Heart left ventricle (tissue), 16 donors: ENCODE measurements around the gene MEF2D. TPM values are rescaled to one million over a fixed set of nuclear protein-coding genes. Genes with fewer than 3 reads are reported as not detected.

Experiments used
- ATAC-seq, 4 donors: fragments of 200-7000 bp; cut with Tn5 transposase; one replicate each; pipeline ENCODE4 v1.9.1; 2020 to 2022; ENCODE audit warnings: moderate library complexity in 4 of 4, mild to moderate bottlenecking in 3 of 4, moderate number of reproducible peaks in 1 of 4
- DNase-seq, 5 donors: peaks; one replicate each; pipeline ENCODE4 v3.0.0-alpha.2; 2020
- H3K27ac ChIP-seq, 12 donors: fragments of 200-600 bp; sonication (generic) in 4 of 12; one replicate each; pipeline versions ENCODE4 v1.5.0 to v1.8.0; 2016 to 2022; ENCODE audit warnings: mild to moderate bottlenecking in 2 of 12
- H3K27me3 ChIP-seq, 9 donors: fragments of 200-600 bp; sonication (generic) in 2 of 9; one replicate each; pipeline versions ENCODE4 v1.5.1 to v1.8.0; 2016 to 2022; ENCODE audit warnings: mild to moderate bottlenecking in 3 of 9
- H3K36me3 ChIP-seq, 9 donors: fragments of 200-600 bp; sonication (generic) in 2 of 9; one replicate each; pipeline versions ENCODE4 v1.5.0 to v1.8.0; 2018 to 2022; ENCODE audit warnings: mild to moderate bottlenecking in 2 of 9
- H3K4me1 ChIP-seq, 12 donors: fragments of 200-600 bp; sonication (generic) in 4 of 12; one replicate each; pipeline versions ENCODE4 v1.5.0 to v1.8.0; 2016 to 2022; ENCODE audit warnings: mild to moderate bottlenecking in 3 of 12
- H3K4me3 ChIP-seq, 12 donors: fragments of 200-600 bp; sonication (generic) in 4 of 12; one replicate each; pipeline versions ENCODE4 v1.5.0 to v1.8.0; 2017 to 2022; ENCODE audit warnings: mild to moderate bottlenecking in 9 of 12, moderate library complexity in 4 of 12
- H3K9me3 ChIP-seq, 12 donors: fragments of 200-600 bp; sonication (generic) in 4 of 12; one replicate each; pipeline versions ENCODE4 v1.5.0 to v1.8.0; 2016 to 2022; ENCODE audit warnings: mild to moderate bottlenecking in 1 of 12
- POLR2A ChIP-seq, 2 donors: fragments of 450-650 bp; IDR thresholded peaks; one replicate each; pipeline ENCODE4 v1.6.1; 2017; ENCODE audit warnings: antibody characterized with exemption in 2 of 2, mild to moderate bottlenecking in 2 of 2, moderate library complexity in 2 of 2
- WGBS, 4 donors: extraction: QIAGEN DNeasy Blood & Tissue Kit in 2 of 4; methylation state at CpG; one replicate each; pipeline versions ENCODE4 v1.1.5 to v1.1.7; 2013 to 2018; 5-methylcytosine and 5-hydroxymethylcytosine counted together
- intact Hi-C, 10 donors: fragments of 100-400 bp; cut with DNase I; formaldehyde crosslinking; loops; one replicate each; pipeline versions ENCODE4 v1.11.1 to v1.14.2; 2022
- polyA plus RNA-seq, 2 donors: library from polyadenylated mRNA; stranded (reverse); fragments of 200-250 nt; gene quantifications; one replicate each; pipeline ENCODE4 v1.2.3, GENCODE V29; 2013
- total RNA-seq, 9 donors: library from RNA; depleted of rRNA in 2 of 9; stranded (reverse); fragments of >200 nt in 2 of 9; fragmentation: NEBNext Ultra II Directional in 3 of 9; extraction: Animal tissue kit (Norgen Biotek cat#: 25700) in 3 of 9; gene quantifications; one replicate each; pipeline versions ENCODE4 v1.1.0 to v1.2.4, GENCODE V29; 2016 to 2023
- TF ChIP-seq, protein P1 (sequence below), 12 donors: fragments of 200-600 bp; sonication (generic) in 4 of 12; IDR thresholded peaks; one replicate each; pipeline versions ENCODE4 v1.5.0 to v1.8.0; 2018 to 2022; ENCODE audit warnings: antibody characterized with exemption in 12 of 12, mild to moderate bottlenecking in 5 of 12
- donor health status: ischemic (EF 13 %, LVEDD 7.1; RV severe dilation, severe dysfunction).
- donor health status: healthy with polysubstance abuse.
- donor health status: DM: no; HTN: yes; CAD: no.
- donor health status: DM: no; HTN: no; CAD: no.
- donor health status: ischemic (EF 25% LVEDD 6.9; RV normal size, moderate dysfunction).
- donor health status: ischemic (EF 25% LVEDD 5.7; RV mildly dilated, moderate dysfunction).
- donor health status: healthy.
- donor health status: DM: yes; HTN: yes; CAD: no.
- donor health status: ischemic (EF 35%, LVEDD 5.7; RV mildly dilated, moderate dysfunction).
- donor health status: nonischemic (EF 11% LVEDD 7.7; RV severe dilation, severe dysfunction).
- donor health status: DM: yes; HTN: yes; CAD: no.
- donor health status: PGD.
- donor health status: ischemic (EF 29% LVEDD 5.4; RV normal size, mild dysfunction).
- donor health status: nonischemic (EF 23%, LVEDD 6.1; RV moderate dilation, normal function).

The MEF2D gene
- total and polyA plus RNA-seq, 11 donors: 40.5 to 203 (median 92.3) TPM

- no peak for ATAC-seq
- 84 to 90% (median 87%) methylated on average over 9 to 18 of the region's 18 CpGs for WGBS, 4 donors
- peaks cover 0 to 90% (median 75%) of the 10 kb centered on the region in 9 donors for H3K36me3 ChIP-seq
- peak overlapping the region in 4 of 12 donors; percentile 5 to 89 (median 42) for H3K27ac ChIP-seq
- no peaks in the 10 kb centered on the region for H3K9me3 ChIP-seq
- intact Hi-C loops: loop anchor here in 1 of 10 donors (5.0 kb wide), 1 partner anchor 124 kb away; the partner anchor contains the start of gene NAXE
- peaks cover 15 to 97% (median 66%) of the 10 kb centered on the region in 12 donors for H3K4me1 ChIP-seq
- DNase-seq: peak in 1 of 5 donors; percentile 29
- TF ChIP-seq POLR2A (IDR thresholded peaks at IDR 0.05): no peak
- TF ChIP-seq, protein P1, sequence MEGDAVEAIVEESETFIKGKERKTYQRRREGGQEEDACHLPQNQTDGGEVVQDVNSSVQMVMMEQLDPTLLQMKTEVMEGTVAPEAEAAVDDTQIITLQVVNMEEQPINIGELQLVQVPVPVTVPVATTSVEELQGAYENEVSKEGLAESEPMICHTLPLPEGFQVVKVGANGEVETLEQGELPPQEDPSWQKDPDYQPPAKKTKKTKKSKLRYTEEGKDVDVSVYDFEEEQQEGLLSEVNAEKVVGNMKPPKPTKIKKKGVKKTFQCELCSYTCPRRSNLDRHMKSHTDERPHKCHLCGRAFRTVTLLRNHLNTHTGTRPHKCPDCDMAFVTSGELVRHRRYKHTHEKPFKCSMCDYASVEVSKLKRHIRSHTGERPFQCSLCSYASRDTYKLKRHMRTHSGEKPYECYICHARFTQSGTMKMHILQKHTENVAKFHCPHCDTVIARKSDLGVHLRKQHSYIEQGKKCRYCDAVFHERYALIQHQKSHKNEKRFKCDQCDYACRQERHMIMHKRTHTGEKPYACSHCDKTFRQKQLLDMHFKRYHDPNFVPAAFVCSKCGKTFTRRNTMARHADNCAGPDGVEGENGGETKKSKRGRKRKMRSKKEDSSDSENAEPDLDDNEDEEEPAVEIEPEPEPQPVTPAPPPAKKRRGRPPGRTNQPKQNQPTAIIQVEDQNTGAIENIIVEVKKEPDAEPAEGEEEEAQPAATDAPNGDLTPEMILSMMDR (IDR thresholded peaks at IDR 0.05): no peak
- no peaks in the 10 kb centered on the region for H3K27me3 ChIP-seq
- no peak overlapping the region for H3K4me3 ChIP-seq
Observed at GRCh38 chr1:156467906-156468305, 32.7 kb downstream of the MEF2D start.

GRCh38 chr1:156467385-156467784, 33.2 kb downstream of the MEF2D start:
- intact Hi-C loops: loop anchor here in 1 of 10 donors (5.0 kb wide), 1 partner anchor 125 kb away; the partner anchor contains the start of gene NAXE
- Histone ChIP-seq H3K9me3 (no peaks in the 10 kb centered on the region), H3K27ac (peak overlapping the region in 5 of 12 donors; percentile 5 to 89 (median 67)), H3K4me3 (no peak overlapping the region), H3K27me3 (no peaks in the 10 kb centered on the region), H3K36me3 (peaks cover 0 to 85% (median 71%) of the 10 kb centered on the region in 9 donors), H3K4me1 (peaks cover 15 to 91% (median 65%) of the 10 kb centered on the region in 12 donors)
- WGBS, 4 donors: 66 to 77% (median 70%) methylated on average over 9 of the region's 9 CpGs
- TF ChIP-seq POLR2A (IDR thresholded peaks at IDR 0.05): no peak
- TF ChIP-seq, protein P1 (IDR thresholded peaks at IDR 0.05): no peak
- DNase-seq: peak in 1 of 5 donors; percentile 31
- ATAC-seq: no peak

- H3K4me1 ChIP-seq: peaks cover 14 to 79% (median 51%) of the 10 kb centered on the region in 12 donors
- 43 to 49% (median 46%) methylated on average over 13 to 17 of the region's 17 CpGs for WGBS, 4 donors
- TF ChIP-seq POLR2A (IDR thresholded peaks at IDR 0.05): no peak
- TF ChIP-seq, protein P1 (IDR thresholded peaks at IDR 0.05): peak in 2 of 12 donors; percentile 11 to 12
- H3K36me3 ChIP-seq: peaks cover 0 to 69% (median 58%) of the 10 kb centered on the region in 9 donors
- intact Hi-C loops: loop anchor here in 2 of 10 donors (2.0 to 5.0 kb wide), 2 partner anchors 35 to 126 kb away; partner anchors contain the start of genes MEF2D (in 1 of the 2) and NAXE (in 1 of the 2)
- peak in 3 of 4 donors; percentile 5 to 16 (median 12) for ATAC-seq
- no peaks in the 10 kb centered on the region for H3K9me3 ChIP-seq
- no peak for DNase-seq
- no peaks in the 10 kb centered on the region for H3K27me3 ChIP-seq
- H3K4me3 ChIP-seq: no peak overlapping the region
- H3K27ac ChIP-seq: peak overlapping the region; percentile 13 to 89 (median 60)
Observed at GRCh38 chr1:156465747-156466365, 34.7 kb downstream of the MEF2D start.

DNA sequence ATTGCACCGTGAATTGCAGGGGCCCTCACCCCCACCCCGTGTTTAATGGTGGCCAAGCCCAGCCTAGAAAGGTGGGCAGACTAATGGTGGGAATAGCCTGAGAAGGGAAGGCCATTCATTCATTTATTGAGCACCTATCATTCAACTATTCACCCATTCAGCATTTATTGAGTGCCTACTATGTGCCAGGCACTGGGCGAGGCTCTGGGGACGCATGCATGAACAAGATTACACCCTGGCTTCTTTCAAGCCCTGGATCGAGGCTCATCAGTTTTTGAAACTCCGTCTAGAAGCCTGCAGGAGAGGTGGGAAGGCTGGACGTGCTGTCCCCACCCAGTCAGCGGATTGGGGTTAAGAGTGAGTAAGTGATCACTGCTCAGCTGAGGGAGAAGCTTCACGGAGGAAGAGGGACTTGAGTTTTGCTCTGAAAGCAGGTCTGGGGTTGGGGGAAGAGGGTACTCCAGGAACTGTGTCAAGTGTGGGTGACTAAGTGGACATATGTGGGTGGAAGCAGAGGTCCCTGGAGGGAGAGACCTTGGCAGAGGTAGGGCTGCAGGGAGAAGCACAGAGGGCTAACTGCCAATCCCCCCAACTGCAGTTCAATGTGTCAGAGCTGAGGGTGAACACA, 35.6 kb downstream of the MEF2D start:
- Histone ChIP-seq H3K9me3 (no peaks in the 10 kb centered on the region), H3K36me3 (peaks cover 0 to 60% (median 49%) of the 10 kb centered on the region in 9 donors), H3K27ac (peak overlapping the region; percentile 29 to 89 (median 59)), H3K4me1 (peaks cover 11 to 70% (median 44%) of the 10 kb centered on the region in 12 donors), H3K4me3 (no peak overlapping the region), H3K27me3 (no peaks in the 10 kb centered on the region)
- intact Hi-C loops: loop anchor here in 4 of 10 donors (2.0 to 5.0 kb wide), 4 partner anchors 32 to 132 kb away; partner anchors contain the start of genes MEF2D (in 1 of the 4) and NAXE (in 1 of the 4)
- DNase-seq (no peak), ATAC-seq (peak in 2 of 4 donors; percentile 2)
- 66 to 78% (median 75%) methylated on average over 9 of the region's 9 CpGs for WGBS, 4 donors
- no peak for TF ChIP-seq POLR2A (IDR thresholded peaks at IDR 0.05)
- TF ChIP-seq, protein P1 (IDR thresholded peaks at IDR 0.05): no peak
